Fibroblast of skin of back (primary cell): ENCODE measurements around the gene APOA1.
A peak's percentile ranks its signal among the peaks of the same experiment; 100 is the strongest.
"Not testable (repeated sequence)": the region's sequence is repeated elsewhere in the genome, so short reads cannot be mapped to it uniquely, and the experiment has no call there.

Experiments
- DNase-seq: peaks from one replicate; pipeline ENCODE4 v3.0.0-alpha.2; 2013

Gene APOA1

DNA sequence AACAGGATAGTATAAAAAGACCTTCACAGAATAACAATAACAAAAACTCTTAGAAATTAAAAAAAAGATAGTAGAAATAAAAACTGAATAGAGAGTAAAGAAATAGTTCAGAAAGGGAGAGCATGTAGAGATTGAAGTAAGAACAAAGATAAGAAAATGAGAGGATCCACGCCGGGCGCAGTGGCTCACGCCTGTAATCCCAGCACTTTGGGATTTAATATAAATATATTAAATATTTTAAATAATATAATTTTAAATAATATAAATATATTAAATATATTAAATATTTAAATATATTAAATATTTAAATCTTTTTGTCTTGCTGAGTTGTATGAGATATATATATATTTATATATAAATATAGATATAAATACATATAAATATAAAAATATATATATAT is 25.3 kb downstream of the APOA1 start:
- no peak for DNase-seq

DNA sequence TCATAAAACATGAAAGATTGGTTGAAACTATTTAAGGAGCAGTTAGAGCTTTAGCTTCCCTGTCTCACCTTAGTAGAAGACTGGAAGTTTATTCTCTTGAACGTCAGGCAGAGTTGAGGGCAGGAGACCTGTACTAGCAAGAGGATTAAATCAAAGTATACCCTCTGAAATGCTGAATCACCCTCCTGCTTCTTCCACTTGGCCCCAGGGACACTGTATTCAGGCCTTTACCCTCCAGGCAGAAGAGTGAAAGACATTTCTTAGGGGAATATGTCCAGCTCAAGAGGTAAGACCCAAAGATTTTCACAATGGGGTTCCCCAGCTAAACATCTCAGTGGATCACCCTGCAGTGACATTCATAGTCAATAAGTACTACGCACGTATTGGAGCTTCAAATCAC is 26.2 kb downstream of the APOA1 start:
- DNase-seq: no peak

DNA sequence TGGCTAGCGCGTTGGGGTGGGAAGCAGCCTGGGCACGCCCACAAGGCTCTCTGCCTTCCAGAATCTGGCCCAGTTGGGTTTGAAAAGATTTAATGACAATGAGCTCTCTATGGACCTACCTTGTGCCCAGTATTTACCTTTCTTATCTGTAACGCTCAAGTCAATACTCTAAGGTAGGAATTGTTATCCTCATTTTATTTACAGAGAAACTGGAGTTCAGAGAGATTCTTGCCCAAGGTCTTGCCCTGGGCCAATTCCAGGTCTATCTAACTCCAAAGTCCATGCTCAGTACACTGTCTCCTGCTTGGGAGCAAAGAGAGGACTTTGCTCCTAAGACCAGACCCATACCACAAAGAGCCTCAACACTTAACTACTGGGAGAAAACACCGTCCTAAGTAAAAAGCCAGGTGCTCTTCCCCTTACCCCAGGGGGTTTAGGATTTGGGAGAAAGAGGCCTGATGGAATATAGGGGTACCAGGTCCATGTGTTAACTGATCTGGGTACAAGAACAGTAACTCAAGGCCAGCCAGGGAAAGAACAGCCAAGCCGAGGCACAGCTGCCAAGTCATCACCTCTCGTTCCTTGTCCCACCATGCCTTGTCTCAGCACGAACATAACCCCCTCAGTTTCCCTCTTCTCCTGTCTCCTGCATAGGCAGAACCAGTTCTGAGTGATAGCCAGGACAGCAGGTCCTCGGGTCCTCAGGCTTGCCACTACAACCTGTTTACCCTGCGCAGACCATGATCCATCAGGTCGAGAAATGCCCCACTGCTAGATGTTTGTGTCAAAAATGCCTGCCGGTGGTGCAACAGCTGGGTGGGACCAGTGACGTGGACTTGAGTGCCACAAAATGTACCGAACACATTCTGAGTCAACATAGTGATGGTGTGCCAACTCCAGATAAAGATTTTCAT is 28.9 kb downstream of the APOA1 start:
- DNase-seq: no peak

DNA sequence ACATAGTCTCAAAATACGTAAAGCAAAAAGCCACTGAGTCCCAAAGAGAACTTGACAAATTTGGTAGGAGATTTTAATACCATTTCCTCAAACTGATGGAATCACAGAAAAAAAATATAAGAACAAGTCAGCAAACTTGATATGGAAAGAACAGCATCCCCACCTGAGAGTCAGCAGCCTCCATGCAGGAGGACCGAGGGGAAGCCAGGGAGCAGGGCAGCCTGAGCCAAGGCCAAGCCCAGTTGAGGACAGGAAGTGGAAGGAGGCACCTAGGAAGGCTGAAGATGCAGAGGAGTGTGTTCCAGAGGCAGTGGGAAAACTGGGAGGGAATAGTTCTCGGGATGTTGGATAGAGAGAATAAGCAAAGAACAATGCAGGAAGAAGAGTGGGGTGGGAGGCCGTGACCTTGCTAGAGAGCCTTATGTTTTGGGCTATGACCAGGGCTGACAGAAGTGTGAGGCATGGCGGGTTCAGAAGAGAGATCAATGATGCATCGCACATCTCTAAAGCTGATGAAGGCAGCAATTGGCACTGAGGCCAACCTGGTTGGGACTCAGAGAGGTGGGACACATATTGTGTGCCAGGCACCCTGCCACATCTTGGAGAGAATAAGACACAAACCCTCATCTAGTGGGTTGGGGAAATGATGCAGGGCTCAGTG is 29.7 kb downstream of the APOA1 start:
- DNase-seq: no peak

DNA sequence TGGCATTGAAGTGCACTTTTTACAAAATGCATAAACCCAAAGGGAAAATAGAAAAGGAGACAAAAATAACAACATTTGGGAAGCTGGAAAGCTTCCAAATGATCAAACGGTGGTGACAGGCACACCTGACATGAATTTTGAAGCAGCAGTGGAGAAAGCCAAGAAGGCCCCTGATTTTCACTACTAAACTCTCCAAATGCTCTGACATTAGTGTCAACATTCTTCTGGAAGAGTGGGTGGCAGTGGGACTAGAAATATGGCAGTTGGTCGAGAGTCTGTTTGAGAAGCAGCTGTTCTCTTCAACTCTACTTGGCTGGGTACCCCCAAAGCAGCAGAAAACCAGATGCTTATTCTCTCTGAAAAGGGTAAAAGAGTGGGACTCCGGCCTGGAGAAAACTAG is 33.4 kb downstream of the APOA1 start:
- no peak for DNase-seq

DNA sequence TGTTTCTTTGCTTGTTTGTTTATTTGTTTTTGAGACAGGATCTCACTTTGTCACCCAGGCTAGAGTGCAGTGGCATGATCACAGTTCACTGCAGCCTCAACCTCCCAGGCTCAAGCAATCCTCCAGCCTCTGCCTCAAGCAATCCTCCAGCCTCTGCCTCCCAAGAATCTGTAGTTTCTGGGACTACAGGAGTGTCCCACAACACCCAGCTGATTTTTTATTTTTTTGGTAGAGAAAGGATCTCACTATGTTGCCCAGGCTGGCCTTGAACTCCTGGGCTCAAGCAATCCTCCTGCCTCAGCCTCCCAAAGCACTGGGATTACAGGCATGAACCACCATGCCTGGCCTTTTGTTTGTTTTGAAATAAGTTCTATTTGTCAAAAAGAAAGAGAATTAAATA is 35.8 kb downstream of the APOA1 start:
- not testable (repeated sequence) for DNase-seq

DNA sequence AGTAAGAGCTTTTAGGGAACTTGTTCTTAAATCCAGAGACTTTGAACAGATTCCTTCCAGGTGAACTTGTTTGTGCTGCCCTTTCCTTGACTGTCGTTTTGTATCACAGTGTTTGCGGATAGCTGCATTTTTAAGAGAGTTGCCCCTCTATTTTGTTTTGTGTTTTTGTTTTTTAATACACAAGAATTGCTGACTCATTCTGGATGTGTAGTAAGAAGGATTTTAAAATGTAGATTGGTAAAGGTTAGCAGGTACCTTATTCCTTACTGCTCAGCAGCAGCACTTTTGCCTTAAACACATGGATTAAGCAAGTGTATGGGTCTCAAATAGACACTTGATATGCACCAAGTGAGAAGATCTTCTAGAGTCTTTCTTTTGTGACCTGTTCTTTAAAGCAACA is 36.8 kb downstream of the APOA1 start:
- no peak for DNase-seq

DNA sequence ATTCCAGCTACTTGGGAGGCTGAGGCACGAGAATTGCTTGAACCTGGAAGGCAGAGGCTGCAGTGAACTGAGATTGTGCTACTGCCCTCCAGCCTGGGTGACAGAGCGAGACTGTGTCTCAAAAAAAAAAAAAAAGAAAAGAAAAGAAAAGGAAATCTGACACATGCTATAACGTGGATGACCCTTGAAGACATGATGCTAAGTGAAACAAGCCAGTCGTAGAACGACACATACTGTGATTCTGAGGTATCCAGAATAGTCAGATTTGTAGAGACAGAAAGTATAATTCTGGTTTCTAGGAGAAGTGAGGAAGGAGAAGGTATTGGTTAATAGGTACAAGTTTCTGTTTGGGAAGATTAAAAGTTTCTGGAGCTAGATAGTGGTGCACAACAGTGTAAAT is 39.1 kb downstream of the APOA1 start:
- no peak for DNase-seq

DNA sequence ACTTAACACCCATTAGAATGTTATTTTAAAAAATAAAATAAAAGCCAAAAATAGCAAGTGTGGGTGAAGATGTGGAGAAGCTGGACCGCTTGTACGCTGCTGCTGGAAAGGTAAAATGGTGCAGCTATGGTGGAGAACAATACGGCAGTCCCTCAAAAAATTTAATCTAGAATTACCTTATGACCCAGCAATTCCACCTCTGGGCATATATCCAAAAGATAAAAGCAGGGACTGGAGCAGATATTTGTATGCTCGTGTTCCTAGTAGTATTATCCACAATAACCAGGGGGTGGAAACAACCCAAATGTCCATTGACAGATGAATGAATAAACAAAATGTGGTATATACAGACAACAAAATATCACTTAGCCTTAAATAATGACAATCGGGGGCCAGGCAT is 39.6 kb downstream of the APOA1 start:
- DNase-seq: no peak

DNA sequence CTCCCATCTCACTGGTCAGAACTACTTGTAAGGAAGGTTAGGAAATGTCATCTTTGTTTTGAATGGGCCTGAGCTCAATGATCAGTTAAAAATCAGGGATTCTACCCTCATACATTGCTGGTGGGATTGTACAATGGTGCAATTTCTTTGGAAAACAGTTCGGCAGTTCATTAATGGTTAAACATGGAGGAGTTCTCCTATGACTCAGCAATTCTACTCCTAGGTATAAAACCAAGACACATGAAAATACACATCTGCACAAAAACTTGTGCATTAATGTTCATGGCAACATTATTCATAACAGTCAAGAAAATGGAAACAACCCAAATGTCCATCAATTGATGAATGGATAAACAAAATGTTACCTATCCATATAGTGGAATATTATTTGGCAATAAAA is 40.9 kb downstream of the APOA1 start:
- no peak for DNase-seq

DNA sequence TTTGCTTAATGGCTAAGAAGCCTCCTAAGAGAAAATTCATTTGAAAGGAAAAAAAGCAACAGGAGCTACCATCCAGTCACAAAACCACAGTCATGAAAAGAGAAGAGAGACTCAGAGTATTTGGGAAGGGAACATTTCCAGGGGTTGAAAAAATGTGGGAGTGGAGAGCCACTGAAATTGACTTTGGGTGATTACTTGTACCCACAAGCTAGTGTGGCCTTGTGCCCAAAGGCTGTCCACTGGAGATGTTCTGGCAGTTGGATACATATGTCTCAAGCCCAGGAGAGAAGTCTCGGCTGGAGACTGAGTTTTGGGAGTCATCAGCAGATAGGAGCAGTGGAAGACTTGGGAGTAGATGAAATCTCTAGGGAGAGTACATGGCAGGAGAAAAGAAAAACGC is 42.6 kb downstream of the APOA1 start:
- no peak for DNase-seq

DNA sequence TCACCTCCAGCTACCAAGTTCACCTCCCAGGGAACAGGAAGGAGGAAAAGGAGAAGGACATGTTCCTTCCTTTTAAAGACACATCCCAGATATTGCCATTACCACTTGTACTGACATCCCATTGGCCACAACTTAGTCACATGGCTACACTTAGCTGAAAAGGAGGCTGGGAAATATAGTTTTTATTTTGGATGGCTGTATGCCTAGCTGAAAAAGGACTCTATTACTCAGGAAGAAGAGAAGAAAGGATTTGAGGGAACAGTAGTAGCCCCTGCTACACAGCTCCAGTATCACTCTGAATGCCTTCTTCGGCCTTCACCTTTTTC is 43.7 kb downstream of the APOA1 start:
- peak; percentile 40 for DNase-seq

DNA sequence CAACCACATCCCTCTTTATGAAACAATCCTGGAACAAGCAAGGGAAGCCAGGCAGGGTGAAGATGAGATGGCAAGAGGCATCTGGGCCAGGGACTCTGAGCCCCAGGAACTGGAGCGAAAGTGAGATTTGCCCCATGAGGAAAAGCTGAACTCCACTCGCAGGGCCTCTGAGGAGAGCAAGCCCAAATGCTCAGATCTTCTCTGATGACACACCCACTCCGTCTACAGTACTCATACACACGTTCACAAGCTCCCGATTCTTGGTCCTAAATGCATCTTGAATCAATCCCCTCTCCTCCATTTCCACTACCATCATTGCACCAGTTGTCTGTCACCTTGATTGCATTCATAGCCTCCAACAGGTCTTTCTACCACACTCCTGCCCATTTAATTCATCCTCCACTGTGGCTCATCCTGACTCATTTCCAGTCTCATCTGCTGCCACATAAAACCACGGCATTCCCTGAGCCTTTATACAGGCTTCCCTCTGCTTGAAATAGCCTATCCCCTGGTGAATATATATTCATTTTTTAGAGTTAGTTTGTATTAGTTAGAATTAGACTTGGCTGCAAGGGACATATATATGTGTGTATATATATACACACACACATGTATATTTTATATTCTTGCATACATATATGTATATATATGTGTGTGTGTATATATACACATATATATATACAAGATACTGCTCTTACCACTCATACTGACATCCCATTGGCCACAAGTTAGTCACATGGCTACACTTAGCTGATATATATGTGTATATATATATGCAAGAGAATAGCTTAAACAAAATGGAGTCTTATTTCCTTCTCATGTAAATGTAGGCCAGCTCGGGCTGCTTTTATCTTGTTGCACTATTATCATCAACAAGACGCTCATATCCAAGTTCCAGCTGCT is 44.3 kb downstream of the APOA1 start:
- DNase-seq: peak; percentile 85

DNA sequence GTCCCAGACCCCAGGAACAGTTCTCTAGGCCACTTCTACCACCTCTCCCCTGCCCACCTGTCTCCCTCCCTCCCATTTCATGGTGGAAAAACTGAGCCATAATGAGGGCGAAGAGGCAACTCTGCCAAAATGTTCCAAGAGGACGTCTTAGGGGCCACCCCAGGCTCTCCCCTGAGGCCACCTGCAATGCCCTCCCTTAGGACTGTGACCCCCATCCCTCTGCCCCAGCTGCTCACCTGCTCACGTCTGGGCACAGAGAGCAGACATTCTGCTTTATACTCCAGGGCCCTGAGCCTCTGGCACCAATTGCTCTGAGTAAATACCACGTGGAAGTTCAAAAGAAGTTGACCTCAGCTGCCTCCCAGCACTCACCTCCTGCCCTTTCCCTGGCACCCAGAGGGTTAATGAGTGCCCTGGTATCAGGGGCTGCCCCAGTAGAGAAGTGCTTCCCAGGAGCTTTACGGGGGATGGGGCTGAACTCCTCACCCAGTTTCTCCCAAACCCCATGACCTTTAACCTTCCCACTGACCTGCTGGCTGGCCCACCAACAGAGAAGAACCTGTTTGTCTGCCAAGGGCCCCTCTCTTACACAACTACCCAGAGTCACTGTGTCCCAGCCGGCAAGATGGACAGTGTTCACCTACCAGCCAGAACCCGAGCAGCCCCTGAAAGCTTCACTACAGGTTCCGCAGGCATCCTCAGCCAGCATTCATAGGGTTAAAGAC is 45.1 kb downstream of the APOA1 start:
- no peak for DNase-seq

DNA sequence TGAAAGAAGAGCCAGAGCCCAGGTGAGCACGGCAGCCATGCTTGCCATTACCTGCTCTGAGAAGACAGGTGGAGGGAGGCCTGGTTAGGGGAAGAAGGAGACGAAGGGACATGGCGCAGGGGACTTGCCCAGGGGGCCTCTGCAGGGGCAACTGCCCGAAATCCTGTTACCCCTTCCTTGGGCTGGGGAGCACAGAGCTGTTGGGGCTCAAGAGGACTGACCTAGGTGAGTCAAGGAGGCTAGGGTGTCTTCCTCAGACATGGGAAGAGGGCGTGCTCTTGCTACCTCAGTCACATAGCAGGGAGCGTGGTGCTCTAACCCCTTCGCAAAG is 45.6 kb downstream of the APOA1 start, which contains the start of gene APOA5:
TSS of gene APOA5 (minus strand) at position 67 of the 331 bp plus-strand sequence. CDS start at position 48, 19 bp downstream.
- no peak for DNase-seq

DNA sequence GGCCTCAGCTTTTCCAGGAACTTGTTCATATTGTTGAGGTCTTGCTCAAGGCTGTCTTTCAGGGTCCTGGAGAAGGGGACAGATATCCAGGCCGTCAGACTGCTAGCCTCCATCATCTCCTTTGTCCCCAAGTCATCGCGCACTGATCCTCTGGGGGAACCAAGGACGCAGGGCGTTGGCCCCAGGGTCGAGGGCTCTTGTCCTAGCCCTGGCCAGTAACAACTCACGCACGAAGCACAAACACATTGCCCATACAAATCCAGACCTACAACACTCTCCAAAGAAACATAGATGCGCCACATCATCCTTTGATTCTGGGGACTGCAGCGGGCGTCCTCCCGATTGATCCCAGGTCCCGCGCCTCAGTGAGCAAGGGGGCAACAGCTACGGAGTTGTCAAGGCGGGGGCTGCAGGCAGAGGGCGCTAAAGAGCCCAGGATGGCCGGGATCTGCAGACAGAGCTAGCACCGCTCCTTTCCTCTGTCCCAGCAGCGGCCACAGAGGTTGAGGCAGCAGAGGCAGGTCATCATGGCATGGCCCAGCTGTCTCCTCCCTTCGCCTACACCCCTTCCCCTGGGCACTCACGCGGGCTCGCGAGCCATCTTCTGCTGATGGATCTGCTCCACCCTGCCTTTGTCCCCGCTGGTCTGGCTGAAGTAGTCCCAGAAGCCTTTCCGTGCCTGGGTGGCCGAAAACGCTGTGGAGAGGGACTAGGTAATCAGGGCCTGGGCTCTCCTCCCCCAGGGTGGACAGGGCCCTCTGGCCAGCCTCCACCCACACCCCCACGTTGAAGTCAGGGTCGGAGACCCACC is 46.2 kb downstream of the APOA1 start:
- peak; percentile 61 for DNase-seq

DNA sequence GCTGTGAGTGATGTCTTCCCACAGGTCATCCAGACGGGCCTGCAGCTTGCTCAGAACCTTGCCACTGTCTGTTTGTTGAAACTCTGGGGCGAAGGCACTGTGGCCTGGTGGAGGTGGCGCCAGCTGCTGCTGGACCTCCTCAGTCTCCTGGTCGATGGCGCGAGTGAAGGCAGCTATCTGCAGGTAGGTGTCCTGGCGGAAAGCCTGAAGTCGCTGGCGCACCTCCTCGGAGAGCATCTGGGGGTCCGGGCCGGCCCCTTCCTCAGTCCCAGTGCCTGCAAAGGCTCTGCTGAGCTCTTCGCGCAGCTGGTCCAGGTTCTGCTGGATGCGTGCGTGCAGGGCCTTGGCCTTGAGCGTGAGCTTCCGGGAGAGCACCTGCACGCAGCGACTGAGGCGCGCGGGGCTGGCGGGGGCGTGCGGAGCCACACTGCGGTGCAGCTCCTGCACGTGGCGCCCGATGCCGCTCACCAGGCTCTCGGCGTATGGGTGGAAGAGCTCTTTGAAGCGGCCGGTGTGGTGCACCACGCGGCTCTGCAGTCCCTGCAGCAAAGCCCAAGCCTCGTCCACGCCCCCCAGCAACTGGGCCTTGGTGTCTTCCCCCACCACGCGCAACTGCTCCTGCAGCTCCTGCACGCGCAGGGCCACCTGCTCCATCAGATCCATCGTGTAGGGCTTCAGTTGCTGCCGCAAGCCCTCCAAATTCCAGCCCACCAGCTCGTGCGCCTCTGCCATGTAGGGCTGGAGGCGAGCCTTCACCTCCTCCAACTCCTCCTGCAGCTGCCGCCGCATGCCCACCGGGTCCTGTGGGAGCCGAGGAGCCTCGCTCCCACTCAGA is 47.0 kb downstream of the APOA1 start:
- DNase-seq: no peak

DNA sequence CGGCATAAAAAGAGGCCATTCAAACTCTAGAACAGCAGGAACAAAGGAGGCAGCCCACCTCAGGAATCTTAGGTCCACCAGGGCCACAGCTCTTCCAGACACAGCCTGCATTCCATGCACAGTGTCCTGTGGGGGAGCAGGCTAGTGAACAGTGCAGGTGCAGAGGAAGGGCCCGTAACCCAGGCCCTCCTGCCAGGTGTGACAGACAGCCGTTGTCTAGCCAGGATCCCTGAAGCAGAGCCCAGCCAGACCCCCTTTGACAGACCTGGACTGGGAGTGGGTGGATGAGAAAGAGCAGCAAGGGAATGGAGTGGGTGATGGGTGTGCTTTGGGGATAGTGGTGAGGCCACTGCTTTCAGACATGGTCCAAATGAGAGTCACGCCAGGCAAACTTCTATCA is 48.4 kb downstream of the APOA1 start:
- DNase-seq: no peak

DNA sequence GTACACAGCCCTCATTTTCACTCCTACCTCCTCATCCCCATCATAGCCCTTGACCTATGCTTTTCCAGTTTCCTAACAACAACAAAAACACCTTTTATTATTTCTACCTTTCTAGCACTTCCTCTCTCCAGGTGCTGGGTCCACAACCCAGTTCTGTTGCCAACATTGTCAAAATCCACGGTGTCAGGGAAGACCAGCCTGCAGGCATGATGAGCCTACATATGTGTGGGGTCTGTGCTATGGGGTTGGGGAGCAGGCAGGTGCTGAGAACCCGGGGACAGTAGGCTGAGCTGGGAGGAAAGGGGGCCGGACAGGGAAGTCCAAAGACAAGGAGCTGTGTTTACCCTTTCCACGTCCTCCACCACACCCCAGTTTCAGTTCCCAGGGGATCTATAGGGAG is 48.9 kb downstream of the APOA1 start:
- DNase-seq: no peak

DNA sequence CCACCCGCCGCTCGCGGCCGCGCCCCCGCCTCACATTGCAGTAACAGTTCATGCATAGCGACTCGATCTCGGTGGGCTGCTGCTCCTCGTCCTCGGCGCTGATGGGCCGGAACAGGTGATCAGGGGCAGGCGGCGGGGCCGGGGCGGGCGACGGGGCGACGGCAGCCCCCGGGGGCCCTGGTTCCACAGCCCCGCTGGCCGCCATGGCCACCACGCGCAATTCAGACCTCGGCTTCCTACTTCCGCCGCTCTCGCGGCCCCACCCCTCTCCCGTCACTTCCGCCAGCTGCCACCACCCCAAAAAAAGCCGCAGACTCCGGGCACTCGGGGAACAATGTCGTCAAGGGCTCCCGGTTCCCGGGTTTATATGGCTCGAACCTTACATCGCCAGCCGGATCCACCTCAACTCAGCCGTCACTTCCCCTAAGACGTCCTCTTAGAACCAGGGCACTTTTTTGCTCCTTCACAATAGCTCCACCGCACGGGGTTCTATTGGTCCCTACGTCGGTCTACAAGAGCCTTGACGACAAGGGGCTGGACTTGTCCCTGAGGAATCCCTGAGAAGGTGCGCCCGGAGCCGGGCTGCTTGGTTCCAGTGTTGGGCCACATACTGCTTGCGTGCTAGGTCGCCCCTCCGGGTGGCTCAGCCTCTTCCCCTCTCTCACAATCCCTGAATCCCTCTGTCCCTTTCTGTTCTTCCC is 49.5 kb downstream of the APOA1 start, which contains the start of gene ZPR1:
TSS of gene ZPR1 (minus strand) at position 238 of the 701 bp plus-strand sequence. CDS start at position 205, 33 bp downstream.
- peak; percentile 68 for DNase-seq
